ENCODE measurements around the gene LHFPL3.

Gene LHFPL3

DNA sequence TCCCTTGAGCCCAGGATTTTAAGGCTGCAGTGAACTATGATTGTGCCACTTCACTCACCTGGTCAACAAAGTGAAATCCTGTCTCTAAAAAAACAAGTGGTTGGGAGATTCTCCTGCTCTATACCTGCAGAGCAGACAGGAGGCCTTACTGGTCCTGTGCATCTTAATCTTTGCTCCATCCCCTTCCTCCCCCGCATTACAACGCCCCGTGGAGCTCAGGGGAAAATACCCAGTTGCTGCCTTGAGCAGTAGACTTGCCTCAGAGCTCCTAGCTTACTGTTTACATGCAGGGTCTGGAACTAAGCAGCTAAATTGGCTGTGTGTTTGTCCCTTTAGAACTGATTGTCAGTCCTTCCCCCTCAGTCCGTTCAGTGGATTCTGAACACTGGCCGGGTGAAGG lies 561.8 kb downstream of the LHFPL3 start:
- H3K79me1 ChIP-seq (ENCODE audit: low read length), result no peaks in the 10 kb centered on the region
- no peaks in the 10 kb centered on the region for H3K79me2 ChIP-seq (ENCODE audit: control insufficient read depth, insufficient read depth, low read length, poor library complexity)
- no peak overlapping the region for H2BK5ac ChIP-seq (ENCODE audit: low read depth, low read length, poor library complexity)
- no peaks in the 10 kb centered on the region for H3K36me3 ChIP-seq (ENCODE audit: control insufficient read depth in 1 of 2, insufficient read depth in 2 of 2, low read length in 2 of 2)
- H2BK120ac ChIP-seq (ENCODE audit: insufficient read depth, low read length, poor library complexity), result no peak overlapping the region
- no peaks in the 10 kb centered on the region for H3K4me1 ChIP-seq (ENCODE audit: control insufficient read depth in 1 of 2, insufficient read depth in 2 of 2, low read length in 2 of 2)
- DNase-seq, result no peak
- no peaks in the 10 kb centered on the region for H3K9me3 ChIP-seq (ENCODE audit: insufficient read depth, low read depth, low read length)
- H2AFZ ChIP-seq (ENCODE audit: insufficient read depth, low read length, poor library complexity), result no peak overlapping the region
- no peak overlapping the region for H2BK12ac ChIP-seq (ENCODE audit: low read length)
- no peak overlapping the region for H2AK5ac ChIP-seq (ENCODE audit: low read length)
- no peak overlapping the region for H3K27ac ChIP-seq (ENCODE audit: low read depth, low read length)
- WGBS (ENCODE audit: extremely low coverage, insufficient coverage, insufficient read length), result no CpG with 5 or more reads among the region's 5 CpGs
- H4K8ac ChIP-seq (ENCODE audit: low read depth, low read length), result no peak overlapping the region
- no peak overlapping the region for H3K4me2 ChIP-seq (ENCODE audit: low read length)
- no peak overlapping the region for H3K18ac ChIP-seq (ENCODE audit: low read length)
- H4K12ac ChIP-seq (ENCODE audit: low read depth, low read length), result no peak overlapping the region
- H3K4ac ChIP-seq (ENCODE audit: low read depth, low read length), result no peak overlapping the region
- H4K91ac ChIP-seq (ENCODE audit: low read depth, low read length), result no peak overlapping the region
- no peak overlapping the region for H3K4me3 ChIP-seq (ENCODE audit: low read depth, low read length)
- H3K23ac ChIP-seq (ENCODE audit: low read length), result no peak overlapping the region
- no peak overlapping the region for H3K9ac ChIP-seq (ENCODE audit: low read length)
- H3K14ac ChIP-seq (ENCODE audit: low read length), result no peak overlapping the region
- H3K27me3 ChIP-seq (ENCODE audit: insufficient read depth, low read length), result no peaks in the 10 kb centered on the region

DNA sequence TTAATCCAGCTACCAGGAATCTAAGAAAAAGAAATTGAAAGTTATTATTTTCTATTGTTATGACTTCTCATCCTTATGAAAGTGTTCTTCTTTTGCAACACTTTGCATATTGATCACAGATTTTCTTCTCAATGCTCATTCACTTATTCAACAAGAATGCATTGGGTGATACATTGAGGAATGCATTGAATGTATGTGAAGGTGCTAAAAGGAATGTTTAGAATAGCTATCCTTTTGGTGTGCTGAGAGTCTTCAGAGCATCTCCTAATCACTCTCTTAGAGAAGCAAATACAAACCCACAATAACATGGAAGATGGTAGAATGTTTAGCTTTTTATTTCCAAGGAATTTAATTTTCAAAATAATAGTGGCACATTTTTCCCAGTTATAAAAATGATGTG lies 563.5 kb downstream of the LHFPL3 start:
- no peak overlapping the region for H3K4ac ChIP-seq (ENCODE audit: low read depth, low read length)
- H2BK5ac ChIP-seq (ENCODE audit: low read depth, low read length, poor library complexity), result no peak overlapping the region
- no peaks in the 10 kb centered on the region for H3K9me3 ChIP-seq (ENCODE audit: insufficient read depth, low read depth, low read length)
- no peak overlapping the region for H3K4me3 ChIP-seq (ENCODE audit: low read depth, low read length)
- no peak overlapping the region for H4K8ac ChIP-seq (ENCODE audit: low read depth, low read length)
- no peak overlapping the region for H4K91ac ChIP-seq (ENCODE audit: low read depth, low read length)
- no peak overlapping the region for H2BK120ac ChIP-seq (ENCODE audit: insufficient read depth, low read length, poor library complexity)
- H2AK5ac ChIP-seq (ENCODE audit: low read length), result no peak overlapping the region
- no peak overlapping the region for H3K27ac ChIP-seq (ENCODE audit: low read depth, low read length)
- H3K18ac ChIP-seq (ENCODE audit: low read length), result no peak overlapping the region
- H2AFZ ChIP-seq (ENCODE audit: insufficient read depth, low read length, poor library complexity), result no peak overlapping the region
- H3K27me3 ChIP-seq (ENCODE audit: insufficient read depth, low read length), result no peaks in the 10 kb centered on the region
- H3K9ac ChIP-seq (ENCODE audit: low read length), result no peak overlapping the region
- DNase-seq, result peak in 1 of 2 donors; percentile 17
- no peaks in the 10 kb centered on the region for H3K79me1 ChIP-seq (ENCODE audit: low read length)
- H4K12ac ChIP-seq (ENCODE audit: low read depth, low read length), result no peak overlapping the region
- no peak overlapping the region for H3K14ac ChIP-seq (ENCODE audit: low read length)
- H3K79me2 ChIP-seq (ENCODE audit: control insufficient read depth, insufficient read depth, low read length, poor library complexity), result no peaks in the 10 kb centered on the region
- no peaks in the 10 kb centered on the region for H3K4me1 ChIP-seq (ENCODE audit: control insufficient read depth in 1 of 2, insufficient read depth in 2 of 2, low read length in 2 of 2)
- no peak overlapping the region for H3K23ac ChIP-seq (ENCODE audit: low read length)
- no peaks in the 10 kb centered on the region for H3K36me3 ChIP-seq (ENCODE audit: control insufficient read depth in 1 of 2, insufficient read depth in 2 of 2, low read length in 2 of 2)
- no peak overlapping the region for H3K4me2 ChIP-seq (ENCODE audit: low read length)
- H2BK12ac ChIP-seq (ENCODE audit: low read length), result no peak overlapping the region

DNA sequence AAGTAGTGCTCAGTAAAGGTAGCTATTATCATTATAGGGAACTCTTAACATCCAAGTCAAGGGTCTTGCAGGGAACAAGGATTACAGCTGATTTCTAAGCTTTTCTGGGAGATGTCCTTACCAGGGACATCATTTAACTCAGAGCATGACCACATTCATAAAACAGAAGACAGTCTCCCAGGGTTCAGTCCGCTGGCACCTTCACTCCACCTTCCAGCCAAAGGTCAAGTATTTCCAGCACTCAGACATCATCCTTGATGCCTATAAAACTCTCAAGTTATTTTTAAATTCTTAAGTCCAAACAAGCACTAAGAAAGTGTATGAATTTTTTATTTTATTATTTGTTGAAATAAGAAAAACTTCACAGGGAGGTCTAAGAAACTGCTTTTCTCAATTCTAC lies 565.9 kb downstream of the LHFPL3 start:
- no peak overlapping the region for H3K9ac ChIP-seq (ENCODE audit: low read length)
- WGBS (ENCODE audit: extremely low coverage, insufficient coverage, insufficient read length), result no CpG with 5 or more reads among the region's 1 CpG
- no peak overlapping the region for H3K4ac ChIP-seq (ENCODE audit: low read depth, low read length)

DNA sequence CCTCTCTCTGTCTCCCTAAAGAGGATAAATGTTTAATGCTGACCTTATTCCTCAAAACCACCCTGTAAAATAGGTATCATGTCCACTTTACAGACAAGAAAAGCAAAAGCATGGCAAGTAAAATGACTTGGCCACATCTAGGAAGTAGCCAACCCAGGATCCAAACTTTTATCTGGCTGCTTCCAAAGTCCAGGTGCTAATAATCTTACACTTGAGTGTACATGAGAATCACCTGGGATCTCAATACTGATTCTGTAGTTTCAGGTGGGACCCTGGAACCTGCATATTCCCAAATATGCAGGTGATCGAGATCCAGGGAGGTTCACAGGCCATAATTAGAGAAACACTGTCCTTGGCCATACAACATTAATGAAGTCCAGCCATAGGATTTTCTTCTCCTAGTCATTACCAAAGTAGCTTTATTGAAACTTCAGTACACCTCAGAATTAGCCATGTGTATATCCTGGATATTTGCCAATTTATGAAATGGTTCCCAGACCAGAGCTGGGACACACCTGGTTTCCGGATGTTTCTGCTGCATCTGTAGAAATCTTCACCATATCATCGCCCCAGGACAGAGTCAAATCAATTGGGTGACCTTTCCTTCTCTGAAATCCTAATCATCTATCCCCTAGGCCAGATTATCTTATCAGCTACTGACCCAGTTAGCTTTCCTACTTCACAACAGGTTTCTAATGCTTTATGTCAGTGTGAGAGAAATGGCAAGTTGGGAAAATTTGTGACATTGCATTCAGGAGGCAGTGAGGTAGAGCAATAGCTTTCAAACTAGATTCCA lies 566.5 kb downstream of the LHFPL3 start:
- H3K27me3 ChIP-seq (ENCODE audit: insufficient read depth, low read length), result no peaks in the 10 kb centered on the region
- no peak overlapping the region for H3K9ac ChIP-seq (ENCODE audit: low read length)
- no peak overlapping the region for H3K18ac ChIP-seq (ENCODE audit: low read length)
- H3K27ac ChIP-seq (ENCODE audit: low read depth, low read length), result no peak overlapping the region
- no peak overlapping the region for H3K4me2 ChIP-seq (ENCODE audit: low read length)
- H3K79me1 ChIP-seq (ENCODE audit: low read length), result no peaks in the 10 kb centered on the region
- no peak overlapping the region for H3K4ac ChIP-seq (ENCODE audit: low read depth, low read length)
- no peaks in the 10 kb centered on the region for H3K79me2 ChIP-seq (ENCODE audit: control insufficient read depth, insufficient read depth, low read length, poor library complexity)
- H3K4me1 ChIP-seq (ENCODE audit: control insufficient read depth in 1 of 2, insufficient read depth in 2 of 2, low read length in 2 of 2), result no peaks in the 10 kb centered on the region
- no peak overlapping the region for H4K91ac ChIP-seq (ENCODE audit: low read depth, low read length)
- H2AK5ac ChIP-seq (ENCODE audit: low read length), result no peak overlapping the region
- no peak overlapping the region for H2BK12ac ChIP-seq (ENCODE audit: low read length)
- H3K9me3 ChIP-seq (ENCODE audit: insufficient read depth, low read depth, low read length), result no peaks in the 10 kb centered on the region
- no CpG with 5 or more reads among the region's 3 CpGs for WGBS (ENCODE audit: extremely low coverage, insufficient coverage, insufficient read length)
- H3K36me3 ChIP-seq (ENCODE audit: control insufficient read depth in 1 of 2, insufficient read depth in 2 of 2, low read length in 2 of 2), result no peaks in the 10 kb centered on the region
- H4K8ac ChIP-seq (ENCODE audit: low read depth, low read length), result no peak overlapping the region
- peak in 1 of 2 donors; percentile 58 for DNase-seq
- no peak overlapping the region for H3K4me3 ChIP-seq (ENCODE audit: low read depth, low read length)
- no peak overlapping the region for H3K23ac ChIP-seq (ENCODE audit: low read length)
- no peak overlapping the region for H2AFZ ChIP-seq (ENCODE audit: insufficient read depth, low read length, poor library complexity)
- no peak overlapping the region for H2BK120ac ChIP-seq (ENCODE audit: insufficient read depth, low read length, poor library complexity)
- no peak overlapping the region for H4K12ac ChIP-seq (ENCODE audit: low read depth, low read length)
- H3K14ac ChIP-seq (ENCODE audit: low read length), result no peak overlapping the region
- no peak overlapping the region for H2BK5ac ChIP-seq (ENCODE audit: low read depth, low read length, poor library complexity)

More for the DNA sequence above, 565.9 kb downstream of the LHFPL3 start:
- Histone ChIP-seq H4K8ac (ENCODE audit: low read depth, low read length) (no peak overlapping the region), H3K18ac (ENCODE audit: low read length) (no peak overlapping the region), H3K79me2 (ENCODE audit: control insufficient read depth, insufficient read depth, low read length, poor library complexity) (no peaks in the 10 kb centered on the region), H3K14ac (ENCODE audit: low read length) (no peak overlapping the region), H3K27me3 (ENCODE audit: insufficient read depth, low read length) (no peaks in the 10 kb centered on the region), H4K12ac (ENCODE audit: low read depth, low read length) (no peak overlapping the region), H3K4me2 (ENCODE audit: low read length) (no peak overlapping the region), H2BK12ac (ENCODE audit: low read length) (no peak overlapping the region), H3K27ac (ENCODE audit: low read depth, low read length) (no peak overlapping the region), H2AFZ (ENCODE audit: insufficient read depth, low read length, poor library complexity) (no peak overlapping the region), H3K79me1 (ENCODE audit: low read length) (no peaks in the 10 kb centered on the region), H3K4me3 (ENCODE audit: low read depth, low read length) (no peak overlapping the region), H3K23ac (ENCODE audit: low read length) (no peak overlapping the region), H3K4me1 (ENCODE audit: control insufficient read depth in 1 of 2, insufficient read depth in 2 of 2, low read length in 2 of 2) (no peaks in the 10 kb centered on the region), H2BK120ac (ENCODE audit: insufficient read depth, low read length, poor library complexity) (no peak overlapping the region), H2AK5ac (ENCODE audit: low read length) (no peak overlapping the region), H3K9me3 (ENCODE audit: insufficient read depth, low read depth, low read length) (no peaks in the 10 kb centered on the region), H4K91ac (ENCODE audit: low read depth, low read length) (no peak overlapping the region), H2BK5ac (ENCODE audit: low read depth, low read length, poor library complexity) (no peak overlapping the region), H3K36me3 (ENCODE audit: control insufficient read depth in 1 of 2, insufficient read depth in 2 of 2, low read length in 2 of 2) (no peaks in the 10 kb centered on the region)
- DNase-seq, result no peak

Measured in trophoblast cell (in vitro differentiated cells and primary cell).